ENCODE measurements around the gene PAQR4. TPM values are rescaled to one million over a fixed set of nuclear protein-coding genes. Genes with fewer than 3 reads are reported as not detected.

PAQR4 gene
- total and polyA plus RNA-seq, 2 donors from 2014 or later: 3.5 to 5.9 TPM

DNA sequence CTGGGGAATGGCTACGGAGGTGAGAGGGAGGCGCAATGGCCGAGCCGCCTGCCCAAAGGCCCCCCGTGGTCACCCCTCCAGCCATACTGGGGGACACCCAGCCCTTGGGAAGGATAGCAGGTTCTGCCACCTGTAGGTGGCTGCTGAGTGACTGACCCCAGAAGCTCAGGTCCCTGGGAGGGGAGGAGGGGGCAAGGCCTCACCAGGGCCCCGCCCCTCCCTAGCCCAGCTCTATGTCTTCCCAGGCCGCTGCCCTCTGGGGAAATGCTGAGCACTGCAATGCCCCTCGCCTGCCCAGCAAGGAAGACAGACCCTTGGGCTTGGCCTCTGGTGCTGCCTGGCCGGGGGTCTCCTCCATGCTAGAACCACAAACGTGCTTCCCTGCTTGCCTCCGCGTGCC is 32.2 kb downstream of the PAQR4 start:
- H3K27ac ChIP-seq (ENCODE audit: low read depth in 2 of 2, low read length in 2 of 2): no peak overlapping the region
- H3K4me3 ChIP-seq (ENCODE audit: low read length in 3 of 3): no peak overlapping the region
- intact Hi-C loops (cut with DNase I): no loop called here
- no peak overlapping the region for H3K9ac ChIP-seq (ENCODE audit: low read length in 3 of 3)
- H3K36me3 ChIP-seq (ENCODE audit: control insufficient read depth in 2 of 3, insufficient read depth in 3 of 3, low read length in 3 of 3): no peaks in the 10 kb centered on the region
- FAIRE-seq: no peak
- no peaks in the 10 kb centered on the region for H3K9me3 ChIP-seq (ENCODE audit: control insufficient read depth in 2 of 3, insufficient read depth in 1 of 3, low read length in 3 of 3)
- TF ChIP-seq, protein P1, sequence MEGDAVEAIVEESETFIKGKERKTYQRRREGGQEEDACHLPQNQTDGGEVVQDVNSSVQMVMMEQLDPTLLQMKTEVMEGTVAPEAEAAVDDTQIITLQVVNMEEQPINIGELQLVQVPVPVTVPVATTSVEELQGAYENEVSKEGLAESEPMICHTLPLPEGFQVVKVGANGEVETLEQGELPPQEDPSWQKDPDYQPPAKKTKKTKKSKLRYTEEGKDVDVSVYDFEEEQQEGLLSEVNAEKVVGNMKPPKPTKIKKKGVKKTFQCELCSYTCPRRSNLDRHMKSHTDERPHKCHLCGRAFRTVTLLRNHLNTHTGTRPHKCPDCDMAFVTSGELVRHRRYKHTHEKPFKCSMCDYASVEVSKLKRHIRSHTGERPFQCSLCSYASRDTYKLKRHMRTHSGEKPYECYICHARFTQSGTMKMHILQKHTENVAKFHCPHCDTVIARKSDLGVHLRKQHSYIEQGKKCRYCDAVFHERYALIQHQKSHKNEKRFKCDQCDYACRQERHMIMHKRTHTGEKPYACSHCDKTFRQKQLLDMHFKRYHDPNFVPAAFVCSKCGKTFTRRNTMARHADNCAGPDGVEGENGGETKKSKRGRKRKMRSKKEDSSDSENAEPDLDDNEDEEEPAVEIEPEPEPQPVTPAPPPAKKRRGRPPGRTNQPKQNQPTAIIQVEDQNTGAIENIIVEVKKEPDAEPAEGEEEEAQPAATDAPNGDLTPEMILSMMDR (IDR thresholded peaks at IDR 0.05; ENCODE audit: borderline replicate concordance, extremely low read depth, insufficient read depth): no peak
- no peaks in the 10 kb centered on the region for H3K4me1 ChIP-seq (ENCODE audit: control insufficient read depth in 2 of 3, insufficient read depth in 2 of 3, low read depth in 1 of 3, low read length in 3 of 3)
- DNase-seq: no peak
- H3K27me3 ChIP-seq (ENCODE audit: control insufficient read depth, insufficient read depth, low read length): no peaks in the 10 kb centered on the region

DNA sequence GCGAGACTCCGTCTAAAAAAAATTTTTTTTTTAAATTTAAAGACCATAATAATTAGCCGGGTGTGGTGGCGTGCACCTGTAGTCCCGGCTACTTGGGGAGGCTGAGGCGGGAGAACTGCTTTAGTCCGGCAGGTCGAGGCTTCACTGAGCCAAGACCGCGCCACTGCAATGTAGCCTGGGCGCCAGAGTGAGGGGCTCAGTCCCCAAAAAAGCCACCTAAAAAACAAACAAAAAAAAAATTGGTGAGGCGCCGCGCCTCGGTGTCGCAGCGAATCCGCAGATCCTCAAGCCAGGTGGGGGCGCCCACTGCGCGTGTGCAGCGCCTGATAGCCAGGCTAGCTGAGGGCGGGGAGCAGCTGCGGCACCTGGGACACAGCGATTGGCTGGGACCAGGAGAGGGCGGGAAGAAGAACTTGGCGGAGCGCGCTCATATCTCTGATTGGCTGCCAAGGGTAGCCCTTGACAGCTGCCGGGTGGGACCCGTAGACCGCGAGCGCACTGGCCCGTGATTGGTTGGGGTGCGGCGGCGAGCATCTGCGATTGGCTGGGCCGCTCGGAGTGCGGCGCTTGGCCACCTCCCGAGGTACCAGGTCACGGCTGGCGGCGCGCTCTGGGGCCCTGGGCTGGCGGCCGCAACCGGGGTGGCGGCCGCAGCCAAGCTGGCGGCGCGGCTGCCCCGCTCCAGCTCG is 34.6 kb downstream of the PAQR4 start:
- no peaks in the 10 kb centered on the region for H3K9me3 ChIP-seq (ENCODE audit: control insufficient read depth in 2 of 3, insufficient read depth in 1 of 3, low read length in 3 of 3)
- H3K27ac ChIP-seq (ENCODE audit: low read depth in 2 of 2, low read length in 2 of 2): no peak overlapping the region
- H3K4me3 ChIP-seq (ENCODE audit: low read length in 3 of 3): no peak overlapping the region
- no peak overlapping the region for H3K9ac ChIP-seq (ENCODE audit: low read length in 3 of 3)
- H3K36me3 ChIP-seq (ENCODE audit: control insufficient read depth in 2 of 3, insufficient read depth in 3 of 3, low read length in 3 of 3): no peaks in the 10 kb centered on the region
- FAIRE-seq (peak; percentile 87), DNase-seq (peak; percentile 98 to 99 (median 99))
- H3K4me1 ChIP-seq (ENCODE audit: control insufficient read depth in 2 of 3, insufficient read depth in 2 of 3, low read depth in 1 of 3, low read length in 3 of 3): peaks cover 0 to 3% (median 0%) of the 10 kb centered on the region in 3 donors
- peaks cover 2% of the 10 kb centered on the region for H3K27me3 ChIP-seq (ENCODE audit: control insufficient read depth, insufficient read depth, low read length)
- intact Hi-C loops (cut with DNase I): no loop called here
- TF ChIP-seq, protein P1 (IDR thresholded peaks at IDR 0.05; ENCODE audit: borderline replicate concordance, extremely low read depth, insufficient read depth): peak; percentile 81

DNA sequence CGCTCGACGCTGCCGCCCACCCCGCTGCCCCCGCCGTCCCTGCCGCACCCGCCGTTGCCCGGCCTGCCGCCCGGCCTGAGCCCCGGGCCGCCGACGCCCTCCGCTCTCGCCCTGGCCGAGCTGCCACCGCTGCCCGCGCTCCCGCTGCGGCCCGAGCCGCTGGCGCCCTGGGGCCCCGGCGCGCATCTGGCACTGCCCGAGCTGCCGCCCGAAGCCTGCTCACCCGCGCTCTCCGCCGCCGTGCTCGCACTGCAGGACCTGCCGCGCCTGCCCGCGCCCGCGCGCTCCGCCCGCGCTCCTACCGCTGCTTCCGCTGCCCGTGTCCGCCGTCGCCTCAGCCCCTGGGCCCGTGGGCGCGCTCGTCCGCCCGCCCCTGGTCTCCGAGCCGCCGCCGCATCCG is 35.2 kb downstream of the PAQR4 start:
- no peaks in the 10 kb centered on the region for H3K9me3 ChIP-seq (ENCODE audit: control insufficient read depth in 2 of 3, insufficient read depth in 1 of 3, low read length in 3 of 3)
- H3K4me1 ChIP-seq (ENCODE audit: control insufficient read depth in 2 of 3, insufficient read depth in 2 of 3, low read depth in 1 of 3, low read length in 3 of 3): peaks cover 0 to 3% (median 0%) of the 10 kb centered on the region in 3 donors
- intact Hi-C loops (cut with DNase I): no loop called here
- H3K9ac ChIP-seq (ENCODE audit: low read length in 3 of 3): no peak overlapping the region
- no peak overlapping the region for H3K27ac ChIP-seq (ENCODE audit: low read depth in 2 of 2, low read length in 2 of 2)
- no peak for FAIRE-seq
- no peaks in the 10 kb centered on the region for H3K36me3 ChIP-seq (ENCODE audit: control insufficient read depth in 2 of 3, insufficient read depth in 3 of 3, low read length in 3 of 3)
- no peak overlapping the region for H3K4me3 ChIP-seq (ENCODE audit: low read length in 3 of 3)
- TF ChIP-seq, protein P1 (IDR thresholded peaks at IDR 0.05; ENCODE audit: borderline replicate concordance, extremely low read depth, insufficient read depth): no peak
- no peak for DNase-seq
- H3K27me3 ChIP-seq (ENCODE audit: control insufficient read depth, insufficient read depth, low read length): peaks cover 2% of the 10 kb centered on the region
